ENCODE data around the gene SLC7A6OS.

Gene SLC7A6OS

GRCh38 chr16:68267612-68268405 lies 42.9 kb downstream of the SLC7A6OS start:
- Histone ChIP-seq H3K4me3 (ENCODE audit: low read length) (no peak overlapping the region), H3K4me1 (ENCODE audit: control insufficient read depth, low read depth, low read length) (peaks cover 2% of the 10 kb centered on the region), H3K4me2 (ENCODE audit: low read length) (peak overlapping the region; percentile 5)

DNA sequence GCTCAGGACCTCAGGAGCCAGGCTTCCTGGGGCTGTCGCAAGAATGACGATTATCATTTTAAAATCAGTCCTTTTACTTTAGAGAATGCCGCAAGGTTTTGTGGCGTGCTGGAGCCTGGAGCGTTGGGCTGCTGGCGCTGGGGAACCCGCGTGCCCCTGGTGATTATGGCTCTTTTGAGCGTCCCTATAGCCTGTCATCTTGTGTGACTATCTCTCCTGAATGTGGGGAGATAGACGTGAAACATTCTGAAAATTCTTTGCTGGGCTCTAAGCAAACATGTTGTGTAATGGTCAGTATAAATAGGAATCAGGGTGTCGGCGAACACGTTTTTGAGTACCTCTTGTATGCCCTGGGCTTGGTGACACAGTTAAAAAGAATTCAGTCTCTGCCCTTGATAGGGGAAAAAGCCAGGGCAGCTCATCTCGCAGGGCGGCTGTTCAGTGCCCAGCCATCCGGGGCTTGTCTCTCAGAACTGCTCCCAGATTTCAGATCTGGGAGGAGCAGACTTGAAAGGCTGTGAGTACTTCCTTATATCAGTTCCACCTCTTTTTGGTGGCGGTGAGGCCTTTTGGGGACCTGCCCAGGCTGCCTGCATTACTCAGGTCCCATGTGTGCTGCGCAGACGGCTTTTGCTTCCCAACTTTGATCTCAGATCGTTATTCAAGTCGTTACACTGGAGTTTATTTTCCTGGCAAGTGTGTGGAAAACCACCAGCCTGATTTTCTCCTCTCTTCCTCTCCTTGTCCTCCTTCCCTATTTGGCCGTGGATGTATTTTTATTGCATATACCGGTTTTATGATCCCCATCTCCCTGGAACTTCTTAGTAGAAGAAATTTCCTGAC lies 45.4 kb downstream of the SLC7A6OS start:
- Histone ChIP-seq H3K9ac (ENCODE audit: low read length) (peak overlapping the region; percentile 97), H4K5ac (ENCODE audit: low read length) (no peak overlapping the region), H3K18ac (ENCODE audit: low read length) (peak overlapping the region; percentile 13), H3K4me1 (ENCODE audit: control insufficient read depth, low read depth, low read length) (peaks cover 2% of the 10 kb centered on the region), H3K79me2 (ENCODE audit: control insufficient read depth, insufficient read depth, low read length) (peaks cover 30% of the 10 kb centered on the region), H3K79me1 (ENCODE audit: low read length) (peaks cover 7% of the 10 kb centered on the region), H3K27ac (ENCODE audit: low read depth, low read length) (peak overlapping the region; percentile 77), H2BK15ac (replicated peaks; ENCODE audit: low read depth) (no peak overlapping the region), H3K4me2 (ENCODE audit: low read length) (peak overlapping the region; percentile 39), H3K23ac (ENCODE audit: low read length) (peak overlapping the region; percentile 99), H3K56ac (ENCODE audit: low read length) (peak overlapping the region; percentile 99), H4K8ac (ENCODE audit: low read depth, low read length) (no peak overlapping the region), H3K4ac (ENCODE audit: low read depth, low read length) (no peak overlapping the region), H2BK120ac (ENCODE audit: low read depth, low read length) (no peak overlapping the region), H2AK5ac (ENCODE audit: low read length) (no peak overlapping the region), H3K4me3 (ENCODE audit: low read length) (peak overlapping the region; percentile 88), H3K27me3 (ENCODE audit: insufficient read depth, low read length, poor library complexity) (no peaks in the 10 kb centered on the region), H3K36me3 (ENCODE audit: control insufficient read depth, insufficient read depth, low read length) (no peaks in the 10 kb centered on the region), H2BK5ac (ENCODE audit: low read length) (no peak overlapping the region)
- DNase-seq = peak; percentile 86
- no CpG with 5 or more reads among the region's 23 CpGs for WGBS (ENCODE audit: extremely low coverage, insufficient coverage, low lambda C conversion rate)

More at GRCh38 chr16:68267612-68268405, 42.9 kb downstream of the SLC7A6OS start:
- Histone ChIP-seq H2BK15ac (replicated peaks; ENCODE audit: low read depth) (no peak overlapping the region), H2AK5ac (ENCODE audit: low read length) (no peak overlapping the region), H2BK5ac (ENCODE audit: low read length) (peak overlapping the region; percentile 44), H3K9ac (ENCODE audit: low read length) (peak overlapping the region; percentile 0), H4K5ac (ENCODE audit: low read length) (no peak overlapping the region), H3K27ac (ENCODE audit: low read depth, low read length) (no peak overlapping the region), H3K23ac (ENCODE audit: low read length) (no peak overlapping the region), H3K36me3 (ENCODE audit: control insufficient read depth, insufficient read depth, low read length) (no peaks in the 10 kb centered on the region), H3K4ac (ENCODE audit: low read depth, low read length) (no peak overlapping the region), H3K56ac (ENCODE audit: low read length) (peak overlapping the region; percentile 1), H3K79me2 (ENCODE audit: control insufficient read depth, insufficient read depth, low read length) (peaks cover 45% of the 10 kb centered on the region), H2BK120ac (ENCODE audit: low read depth, low read length) (no peak overlapping the region), H3K79me1 (ENCODE audit: low read length) (peaks cover 7% of the 10 kb centered on the region), H3K27me3 (ENCODE audit: insufficient read depth, low read length, poor library complexity) (no peaks in the 10 kb centered on the region), H3K18ac (ENCODE audit: low read length) (peak overlapping the region; percentile 4), H4K8ac (ENCODE audit: low read depth, low read length) (no peak overlapping the region)
- DNase-seq = peak; percentile 80
- WGBS (ENCODE audit: extremely low coverage, insufficient coverage, low lambda C conversion rate) = no CpG with 5 or more reads among the region's 6 CpGs

DNA sequence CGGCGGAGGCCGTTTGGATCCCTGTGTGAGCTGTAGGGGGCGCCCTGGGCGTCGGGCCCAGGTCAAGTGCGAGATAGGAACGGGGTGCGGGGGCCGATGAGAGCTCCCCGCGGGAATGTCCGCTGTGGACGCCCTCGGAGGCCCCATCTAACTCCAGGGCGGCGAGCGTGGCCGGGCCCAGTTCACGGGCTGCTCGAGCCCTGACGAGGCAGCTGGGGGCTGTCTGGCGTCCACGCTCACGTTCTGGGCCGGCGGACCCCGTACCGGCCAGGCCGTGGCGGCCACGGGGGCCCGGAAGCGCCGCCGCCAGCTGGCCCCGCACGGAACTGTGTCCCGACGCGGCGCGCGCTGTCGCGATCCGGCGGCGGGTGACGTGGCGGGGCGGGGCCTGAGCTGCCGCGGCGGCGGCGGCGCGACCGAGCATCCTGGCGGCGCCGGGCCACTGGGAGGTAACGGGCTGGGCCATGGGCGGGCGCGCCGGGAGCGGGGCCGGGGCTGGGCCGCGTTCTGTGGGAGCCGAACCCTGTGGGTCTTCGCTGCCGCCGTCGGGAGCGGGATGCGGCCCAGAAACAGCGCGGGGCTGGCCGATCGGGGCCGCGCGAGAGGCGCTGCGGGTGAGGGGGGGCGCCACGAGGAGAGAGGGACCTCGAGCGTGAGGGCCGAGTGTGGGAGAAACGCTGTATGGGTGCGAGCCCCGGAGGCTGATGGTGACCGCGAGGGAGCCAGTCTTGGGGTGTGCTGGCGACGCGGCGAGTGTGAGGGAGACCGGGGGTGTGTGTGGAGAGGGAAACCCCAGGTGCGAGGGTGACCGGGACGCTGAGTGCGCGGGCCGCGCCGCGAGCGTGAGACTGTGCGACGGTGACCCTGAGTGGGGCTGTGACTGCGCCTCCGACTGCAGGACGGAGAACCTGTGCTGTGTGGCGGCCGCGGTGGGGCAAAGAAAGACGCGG lies 46.3 kb downstream of the SLC7A6OS start, which contains the start of gene SLC7A6:
SLC7A6 (plus strand) TSS at position 399 of the 950 bp plus-strand sequence. CDS start 10,201 bp downstream, outside the sequence.
- peak within 1 kb of the TSS; percentile 88 for H3K4me3 ChIP-seq (ENCODE audit: low read length)
- H4K8ac ChIP-seq (ENCODE audit: low read depth, low read length) = peak within 1 kb of the TSS; percentile 17
- H3K4me2 ChIP-seq (ENCODE audit: low read length) = peak within 1 kb of the TSS; percentile 71
- H3K23ac ChIP-seq (ENCODE audit: low read length) = peak within 1 kb of the TSS; percentile 99
- H3K18ac ChIP-seq (ENCODE audit: low read length) = peak within 1 kb of the TSS; percentile 61
- no peaks in the 10 kb centered on the region for H3K27me3 ChIP-seq (ENCODE audit: insufficient read depth, low read length, poor library complexity)
- peak; percentile 78 for DNase-seq
- H3K9ac ChIP-seq (ENCODE audit: low read length) = peak within 1 kb of the TSS; percentile 97
- H3K27ac ChIP-seq (ENCODE audit: low read depth, low read length) = peak within 1 kb of the TSS; percentile 81
- H2BK15ac ChIP-seq (replicated peaks; ENCODE audit: low read depth) = no peak within 1 kb of the TSS
- peak within 1 kb of the TSS; percentile 84 for H2BK5ac ChIP-seq (ENCODE audit: low read length)
- H3K56ac ChIP-seq (ENCODE audit: low read length) = peak within 1 kb of the TSS; percentile 99
- H2AK5ac ChIP-seq (ENCODE audit: low read length) = peak within 1 kb of the TSS; percentile 45
- H3K4ac ChIP-seq (ENCODE audit: low read depth, low read length) = peak within 1 kb of the TSS; percentile 39
- peaks cover 2% of the 10 kb centered on the region for H3K4me1 ChIP-seq (ENCODE audit: control insufficient read depth, low read depth, low read length)
- no peak within 1 kb of the TSS for H2BK120ac ChIP-seq (ENCODE audit: low read depth, low read length)
- H3K79me1 ChIP-seq (ENCODE audit: low read length) = peaks cover 4% of the 10 kb centered on the region
- WGBS (ENCODE audit: extremely low coverage, insufficient coverage, low lambda C conversion rate) = no CpG with 5 or more reads among the region's 123 CpGs
- H3K36me3 ChIP-seq (ENCODE audit: control insufficient read depth, insufficient read depth, low read length) = no peaks in the 10 kb centered on the region
- no peak within 1 kb of the TSS for H4K5ac ChIP-seq (ENCODE audit: low read length)
- peaks cover 21% of the 10 kb centered on the region for H3K79me2 ChIP-seq (ENCODE audit: control insufficient read depth, insufficient read depth, low read length)

GRCh38 chr16:68263559-68264127 lies 47.1 kb downstream of the SLC7A6OS start:
- H3K36me3 ChIP-seq (ENCODE audit: control insufficient read depth, insufficient read depth, low read length) = no peaks in the 10 kb centered on the region

More at GRCh38 chr16:68263559-68264127, 47.1 kb downstream of the SLC7A6OS start:
- Histone ChIP-seq H3K18ac (ENCODE audit: low read length) (peak overlapping the region; percentile 61), H4K8ac (ENCODE audit: low read depth, low read length) (peak overlapping the region; percentile 17), H2AK5ac (ENCODE audit: low read length) (no peak overlapping the region), H3K4me2 (ENCODE audit: low read length) (peak overlapping the region; percentile 71), H3K56ac (ENCODE audit: low read length) (peak overlapping the region; percentile 99), H3K9ac (ENCODE audit: low read length) (peak overlapping the region; percentile 97), H4K5ac (ENCODE audit: low read length) (no peak overlapping the region), H3K4me3 (ENCODE audit: low read length) (peak overlapping the region; percentile 65), H3K23ac (ENCODE audit: low read length) (peak overlapping the region; percentile 89), H3K4ac (ENCODE audit: low read depth, low read length) (peak overlapping the region; percentile 39), H3K79me1 (ENCODE audit: low read length) (peaks cover 2% of the 10 kb centered on the region), H2BK5ac (ENCODE audit: low read length) (no peak overlapping the region), H3K27me3 (ENCODE audit: insufficient read depth, low read length, poor library complexity) (no peaks in the 10 kb centered on the region), H2BK15ac (replicated peaks; ENCODE audit: low read depth) (no peak overlapping the region), H2BK120ac (ENCODE audit: low read depth, low read length) (no peak overlapping the region), H3K4me1 (ENCODE audit: control insufficient read depth, low read depth, low read length) (peaks cover 2% of the 10 kb centered on the region), H3K27ac (ENCODE audit: low read depth, low read length) (peak overlapping the region; percentile 81), H3K79me2 (ENCODE audit: control insufficient read depth, insufficient read depth, low read length) (peaks cover 16% of the 10 kb centered on the region)
- WGBS (ENCODE audit: extremely low coverage, insufficient coverage, low lambda C conversion rate) = no CpG with 5 or more reads among the region's 11 CpGs
- DNase-seq = no peak
